Esophagus mucosa (tissue), 1 donor: ENCODE measurements around the gene ATMIN. TPM values are rescaled to one million over a fixed set of nuclear protein-coding genes. Genes with fewer than 3 reads are reported as not detected.

Experiments used
- ATAC-seq: fragments of 200-7000 bp; cut with Tn5 transposase; one replicate; pipeline ENCODE4 v1.9.1; 2020
- total RNA-seq: library from RNA; stranded (reverse); gene quantifications from one replicate; pipeline ENCODE4 v1.2.4, GENCODE V29; 2023
- donor health status: DM: yes; HTN: yes; CAD: no.

The ATMIN gene
- total RNA-seq, 1 donor from 2014 or later = 30.1 TPM

DNA sequence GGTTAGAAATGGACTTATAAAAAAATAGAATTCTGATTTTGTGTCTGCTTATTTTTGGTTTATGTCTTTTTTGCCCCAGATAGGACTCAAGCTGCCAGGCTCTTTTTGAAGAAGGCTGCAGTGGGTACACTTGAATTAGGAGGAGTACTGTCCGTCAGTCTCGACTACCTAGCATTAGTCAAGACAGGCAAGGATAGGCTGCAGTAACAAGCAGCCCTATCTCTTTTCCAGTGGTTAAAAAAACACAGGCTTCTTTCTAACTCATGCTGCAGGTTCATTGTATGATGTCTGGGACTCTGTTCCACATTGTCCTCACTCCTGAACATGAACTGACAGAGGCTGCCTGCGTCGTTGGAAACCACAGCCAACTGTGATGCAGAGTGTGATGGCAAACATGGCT is 33.4 kb downstream of the ATMIN start:
- ATAC-seq = no peak

DNA sequence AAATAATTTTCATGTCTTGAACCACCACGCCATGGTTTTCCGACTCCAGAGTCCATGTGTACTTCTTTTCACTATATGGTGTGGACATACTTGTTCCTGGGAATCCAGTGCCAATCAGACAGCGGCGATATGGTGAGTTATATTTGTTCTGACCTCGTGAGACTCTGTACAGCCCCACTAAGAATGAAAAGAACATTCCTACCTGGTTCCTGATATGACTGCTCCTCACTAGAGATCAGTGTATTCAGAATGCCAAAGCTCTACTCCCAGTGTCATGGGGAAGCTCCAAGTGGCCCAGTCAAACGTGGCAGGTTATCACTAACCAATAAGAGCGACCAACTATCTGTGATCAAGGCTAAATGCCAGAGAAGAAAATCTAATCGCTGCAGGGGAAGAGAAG is 35.3 kb downstream of the ATMIN start:
- ATAC-seq = no peak

DNA sequence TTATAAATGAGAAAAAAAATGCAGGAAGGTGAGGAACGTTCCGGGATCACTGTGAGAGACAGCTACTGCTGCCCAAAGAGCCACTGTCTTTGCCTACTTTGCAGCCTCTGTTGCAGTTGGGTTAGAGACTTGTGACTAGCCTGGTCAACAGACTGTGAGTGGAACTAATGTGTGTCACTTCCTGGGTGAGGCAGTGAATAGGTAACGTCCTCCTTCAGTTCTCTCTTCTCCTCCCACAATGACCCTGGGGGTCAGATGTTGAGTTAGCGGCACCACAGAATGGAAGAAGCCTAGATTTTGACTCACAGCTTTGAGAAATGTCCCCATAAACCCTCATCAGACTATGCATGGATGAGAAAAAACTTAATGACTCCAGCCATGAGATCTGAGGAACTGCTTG is 36.2 kb downstream of the ATMIN start:
- peak; percentile 23 for ATAC-seq

DNA sequence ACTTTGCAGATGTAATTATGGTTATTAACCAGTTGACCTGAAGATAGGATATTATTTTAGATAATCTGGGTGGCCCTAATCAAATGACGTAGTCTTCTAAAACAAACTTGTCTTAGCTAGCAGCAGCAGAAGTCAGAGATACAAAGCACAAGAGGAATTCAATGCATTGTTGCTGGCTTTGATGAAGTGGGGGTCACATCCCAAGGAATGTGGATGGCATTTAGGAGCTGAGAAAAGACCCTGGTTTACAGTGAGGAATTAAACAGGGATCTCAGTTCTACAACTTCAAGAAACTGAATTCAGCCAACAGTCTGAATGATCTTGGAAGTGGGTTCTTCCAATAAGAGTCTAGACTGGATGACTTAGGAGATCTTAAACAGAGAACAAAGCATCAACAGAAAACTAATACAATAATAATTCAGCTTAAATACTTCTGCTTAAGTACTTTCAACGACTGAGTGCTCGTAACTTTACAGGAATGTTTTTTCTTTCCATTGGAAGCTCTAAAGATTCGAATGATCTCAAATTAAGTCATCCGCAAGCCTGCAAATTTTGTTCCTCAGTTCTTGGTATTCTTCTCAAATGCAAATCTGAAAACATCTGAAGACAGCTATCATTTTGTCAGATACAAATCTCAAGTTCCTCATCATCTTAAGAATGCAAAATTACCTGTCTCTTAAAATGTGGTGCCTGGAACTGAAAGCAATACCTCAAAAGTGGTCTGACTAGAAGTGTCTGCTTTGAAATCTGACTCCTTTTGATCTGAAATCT is 38.1 kb downstream of the ATMIN start:
- no peak for ATAC-seq

DNA sequence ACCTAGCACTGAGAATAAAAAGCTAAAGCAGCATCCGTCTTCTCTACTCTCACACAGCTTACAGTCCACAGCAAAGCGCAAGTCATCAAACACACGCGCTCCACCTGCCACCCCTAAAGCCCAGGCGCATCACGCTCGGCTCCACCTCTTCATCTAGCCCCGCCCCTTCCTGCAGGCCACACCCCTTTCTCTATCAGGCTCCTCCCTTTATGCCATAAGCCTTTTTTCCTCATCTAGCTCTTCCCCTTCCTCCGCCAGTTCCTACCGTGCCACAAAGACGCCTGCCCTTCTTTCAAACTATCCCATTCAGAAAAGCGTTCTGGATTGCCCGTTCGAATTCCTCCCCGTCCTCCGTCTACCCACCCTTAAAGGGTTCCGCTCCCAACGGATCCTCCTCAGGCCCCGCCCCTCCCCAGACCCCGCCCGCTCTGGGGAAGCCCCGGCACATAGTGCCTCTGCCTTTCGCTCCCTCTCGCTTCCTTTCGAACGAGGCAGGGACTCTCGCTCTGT is 41.0 kb downstream of the ATMIN start:
- peak; percentile 92 for ATAC-seq

DNA sequence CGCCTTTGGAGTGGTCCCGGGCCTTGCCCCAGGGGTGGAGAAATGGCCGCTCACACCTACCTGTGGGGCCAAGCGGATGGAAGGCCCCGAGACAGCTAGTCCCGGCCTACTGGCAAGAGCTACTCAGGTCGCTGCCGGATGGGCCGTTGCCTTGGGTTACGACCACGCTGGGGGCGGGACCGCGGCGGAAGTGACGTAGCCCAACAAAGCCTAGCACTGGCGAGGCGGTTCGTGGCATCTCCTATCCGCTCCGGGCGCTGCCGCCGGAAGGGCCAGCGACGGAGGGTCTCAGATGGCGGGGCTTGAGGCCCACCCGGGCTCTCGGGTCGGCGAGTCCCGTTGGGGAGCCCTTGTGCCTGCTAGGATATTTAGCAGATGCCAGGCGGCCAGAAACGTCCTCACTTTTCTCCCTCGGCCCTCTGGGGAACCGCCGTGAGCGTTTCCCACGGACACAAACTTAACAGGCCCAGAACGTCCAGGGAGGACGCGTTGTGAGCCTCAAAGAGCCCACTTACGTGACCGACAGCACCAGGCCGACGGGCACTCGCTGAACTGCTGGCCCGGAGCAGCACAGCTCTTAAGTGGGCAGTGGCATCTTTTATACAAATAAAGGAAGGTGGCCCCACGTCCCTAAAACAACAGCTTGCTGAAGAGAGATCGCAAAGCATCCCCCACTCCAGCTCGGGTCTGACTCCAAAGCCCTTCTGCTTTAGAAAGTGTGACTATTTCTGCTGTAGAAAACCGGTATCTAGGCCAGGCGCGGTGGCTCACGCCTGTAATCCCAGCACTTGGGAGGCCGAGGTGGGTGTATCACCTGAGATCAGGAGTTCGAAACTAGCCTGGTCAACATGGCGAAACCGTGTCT is 41.7 kb downstream of the ATMIN start, which contains the start of gene C16orf46:
Gene C16orf46 (minus strand): TSS at position 163 of the 865 bp plus-strand sequence. CDS start 13,283 bp downstream, outside the sequence.
- ATAC-seq = peak; percentile 98

DNA sequence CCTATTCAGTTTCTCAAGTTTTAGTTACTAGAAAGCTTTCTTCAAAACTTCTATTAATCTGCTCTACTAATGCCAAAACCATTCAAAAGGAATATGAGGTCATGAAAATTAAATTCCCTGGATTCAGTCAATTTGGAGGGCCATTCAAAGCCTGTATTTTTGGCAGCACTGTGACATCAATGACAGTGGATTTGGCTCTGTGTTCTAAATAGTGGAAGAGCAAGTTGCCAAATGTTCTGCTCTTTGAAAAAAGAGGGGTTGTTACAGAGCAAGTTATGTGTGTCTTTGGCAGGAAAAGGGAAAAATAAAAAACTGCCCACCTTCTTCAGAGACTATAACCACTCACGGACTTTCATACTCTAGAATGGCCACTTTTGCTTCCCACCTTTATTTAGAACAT is 44.6 kb downstream of the ATMIN start:
- no peak for ATAC-seq

DNA sequence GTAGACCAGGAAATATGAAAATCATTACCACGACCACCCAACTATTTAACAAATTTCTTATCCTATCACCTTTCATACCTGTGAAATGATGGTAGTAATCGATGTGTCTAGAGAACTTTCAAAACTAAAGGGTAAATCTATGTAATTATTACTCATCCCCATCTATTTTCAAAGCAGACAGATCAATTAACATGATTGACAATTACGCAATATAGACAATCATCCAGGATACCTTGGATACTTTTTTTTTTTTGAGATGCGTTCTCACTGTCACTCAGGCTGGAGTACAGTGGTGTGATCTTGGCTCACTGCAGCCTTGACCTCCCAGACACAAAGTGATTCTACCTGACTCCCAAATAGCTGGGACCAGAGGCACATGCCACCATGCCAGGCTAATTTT is 45.4 kb downstream of the ATMIN start:
- no peak for ATAC-seq

DNA sequence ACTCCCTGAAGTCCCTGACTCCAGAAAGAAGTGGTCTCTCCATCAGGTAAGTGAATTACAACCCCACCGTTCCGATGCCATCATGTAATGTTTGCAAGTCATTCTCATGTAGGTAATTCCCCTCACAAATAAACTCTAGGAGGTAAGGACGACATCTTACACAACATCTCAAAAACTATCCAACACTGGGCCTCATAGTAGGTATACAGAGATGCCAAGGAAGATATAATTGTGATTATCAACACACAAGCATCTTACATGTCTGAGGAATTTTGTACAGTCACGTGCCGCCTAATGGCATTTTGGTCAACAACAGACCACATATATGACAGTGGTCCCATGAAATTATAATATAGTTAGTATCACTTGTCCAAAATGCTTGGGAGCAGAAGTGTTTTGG is 53.2 kb downstream of the ATMIN start:
- ATAC-seq = no peak

DNA sequence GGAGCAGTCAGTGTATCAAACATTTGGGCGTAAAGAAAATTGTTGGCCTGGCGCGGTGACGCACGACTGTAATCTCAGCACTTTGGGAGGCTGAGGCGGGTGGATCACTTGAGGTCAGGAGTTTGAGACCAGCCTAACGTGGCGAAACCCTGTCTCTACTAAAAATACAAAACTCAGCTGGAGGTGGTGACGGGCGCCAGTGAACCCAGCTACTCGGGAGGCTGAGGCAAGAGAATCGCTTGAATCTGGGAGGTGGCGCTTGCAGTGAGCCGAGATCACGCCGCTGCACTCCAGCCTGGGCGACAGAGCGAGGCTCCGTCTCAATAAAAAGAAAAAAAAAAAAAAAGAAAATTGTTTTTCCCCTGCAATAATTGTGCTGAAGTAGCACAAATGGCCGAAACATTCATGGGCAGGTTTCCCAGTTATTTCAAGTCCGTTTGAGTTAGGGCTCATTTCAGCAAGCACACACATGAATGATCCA is 59.2 kb downstream of the ATMIN start:
- no peak for ATAC-seq

DNA sequence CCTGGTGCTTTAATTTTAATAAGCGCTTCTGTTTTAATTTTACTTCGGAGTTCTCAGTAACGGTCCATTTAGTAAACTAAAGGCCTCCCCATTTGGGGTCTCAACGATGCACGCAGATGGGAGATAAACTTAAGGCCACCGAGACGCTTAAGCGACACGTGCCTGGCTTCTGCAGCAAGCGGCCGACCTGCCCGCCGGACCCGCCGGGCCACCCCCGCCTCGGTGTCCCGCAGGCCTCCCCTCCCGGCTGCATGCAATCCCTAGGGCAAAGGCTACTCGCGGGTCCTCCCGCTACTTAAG is 60.0 kb downstream of the ATMIN start:
- ATAC-seq = no peak

DNA sequence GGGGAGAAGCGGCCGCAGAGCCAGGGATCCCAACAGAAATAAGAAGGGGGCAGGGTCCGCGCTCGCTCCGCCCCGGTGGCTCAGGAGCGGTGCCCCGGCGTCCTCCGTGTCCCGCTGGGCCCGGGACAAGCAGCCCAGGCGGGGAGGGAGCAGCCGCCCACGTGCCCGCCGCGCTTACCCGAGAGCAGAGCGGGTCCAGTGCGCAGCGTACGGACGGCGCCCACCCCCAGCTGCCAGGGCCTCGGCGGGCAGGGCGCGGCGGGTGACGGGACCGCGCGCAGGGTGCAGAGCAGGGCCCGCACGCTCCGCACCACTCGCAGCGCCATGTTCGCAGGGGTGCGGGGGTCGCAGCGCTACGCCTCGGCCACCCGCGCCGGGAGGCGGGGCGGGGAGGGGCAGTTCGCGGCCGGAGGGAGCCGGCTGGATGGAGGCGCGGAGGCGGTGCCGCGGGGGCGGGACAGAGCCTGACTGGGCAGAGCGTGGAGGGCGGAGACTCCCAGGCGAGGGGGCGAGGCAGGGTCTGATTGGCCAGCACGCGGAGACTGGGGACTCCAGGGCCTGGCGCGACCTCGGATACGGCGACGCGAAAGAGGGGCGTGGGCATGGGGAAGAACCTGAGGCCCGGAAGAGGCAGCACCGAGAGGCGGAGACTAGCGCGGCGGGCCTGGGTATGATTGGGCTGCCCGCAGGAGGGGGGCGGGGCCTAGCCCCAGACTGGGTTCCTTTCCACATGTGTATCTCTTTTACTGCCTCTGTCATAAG is 60.5 kb downstream of the ATMIN start, which contains the start of gene GCSH:
Gene GCSH (minus strand): TSS at position 443 of the 762 bp plus-strand sequence. CDS start 117 bp downstream, at position 326.
- peak; percentile 100 for ATAC-seq

DNA sequence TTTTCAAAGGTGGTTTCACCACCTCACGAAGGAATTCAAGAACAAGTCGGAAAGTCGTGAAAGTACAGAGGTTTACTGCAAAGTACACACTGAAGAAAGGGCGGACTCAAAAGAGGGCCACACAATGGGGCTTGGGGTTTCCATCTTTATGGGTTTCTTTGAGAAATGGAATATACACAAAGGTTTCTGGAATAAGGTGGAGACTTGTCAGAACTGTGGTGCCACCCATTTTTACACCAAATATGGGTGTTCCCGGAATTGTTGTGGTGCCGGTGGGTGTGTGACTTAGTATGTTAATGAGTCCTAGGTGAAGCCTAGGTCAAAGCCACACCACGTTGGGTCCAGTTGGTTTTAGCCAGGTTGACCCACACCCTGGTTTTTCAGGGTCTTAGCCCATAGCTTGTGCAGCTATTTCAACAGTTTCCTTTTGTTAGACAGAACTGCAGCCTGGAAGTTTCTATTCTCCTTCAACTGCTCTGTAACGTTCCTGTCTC is 61.1 kb downstream of the ATMIN start:
- ATAC-seq = no peak

Other genes starting within 250 kb of the ATMIN start
- gene CDYL2, start 231.2 kb upstream of the ATMIN start, total RNA-seq = 5.3 TPM
- 36.3 TPM for gene CMC2, start 29.0 kb upstream of the ATMIN start, total RNA-seq
- 17.6 TPM for gene CENPN, start 28.6 kb upstream of the ATMIN start, total RNA-seq
- not detected for gene C16orf46, start 41.4 kb downstream of the ATMIN start, total RNA-seq
- gene GCSH, start 60.6 kb downstream of the ATMIN start, total RNA-seq = 22.7 TPM
- gene BCO1, start 202.8 kb downstream of the ATMIN start, total RNA-seq = 0.32 TPM